MM.1S (cell line): ENCODE data around the gene TRIM58.

Experiments
- EZH2 ChIP-seq: fragments of 300-600 bp; sonication (generic); optimal IDR thresholded peaks from 2 replicates; pipeline ENCODE3; 2017; ENCODE audit warnings: low read depth, mild to moderate bottlenecking, antibody characterized with exemption, low read length, mixed read lengths
- EZH2phosphoT487 ChIP-seq: fragments of 300-600 bp; sonication (generic); IDR thresholded peaks from 2 replicates; pipeline ENCODE4 v1.6.1; 2018; ENCODE audit warnings: antibody characterized with exemption, low read length
- TF ChIP-seq, protein P1 (sequence below): fragments of 300-600 bp; sonication (generic); IDR thresholded peaks from 2 replicates; pipeline ENCODE4 v1.5.1; 2016; ENCODE audit warnings: antibody characterized with exemption, low read length, mixed read lengths

DNA sequence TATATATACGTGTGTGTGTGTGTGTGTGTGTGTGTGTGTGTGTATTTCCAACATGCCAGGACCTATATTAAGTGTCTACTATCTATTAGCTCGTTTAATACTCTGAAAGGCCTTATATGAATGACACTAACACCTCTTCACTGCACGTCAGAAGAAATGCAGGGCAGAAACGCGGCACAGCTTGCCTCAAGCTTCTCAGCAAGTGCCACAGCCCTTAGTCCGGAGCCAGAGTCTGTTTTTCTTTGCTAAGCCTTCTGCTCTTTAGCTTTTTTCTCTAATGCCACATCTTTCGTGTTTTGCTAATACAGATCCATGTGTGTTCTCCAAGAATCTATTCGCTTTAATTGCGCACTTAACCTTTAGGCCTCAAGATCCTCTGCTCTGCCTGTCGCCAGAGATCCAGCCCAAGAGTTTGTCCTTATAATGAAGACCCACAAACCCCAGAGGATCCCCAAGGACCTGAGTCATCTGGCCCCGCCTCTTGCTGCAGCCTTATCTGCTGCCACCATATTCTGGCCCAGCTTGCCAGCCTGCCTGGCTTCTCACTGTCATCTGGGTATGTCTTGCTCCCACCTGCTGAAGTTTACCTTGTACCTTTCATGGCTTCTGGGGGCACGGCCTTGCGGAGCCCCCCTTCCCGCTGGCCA lies 2.0 kb upstream of the TRIM58 start:
- TF ChIP-seq, protein P1, sequence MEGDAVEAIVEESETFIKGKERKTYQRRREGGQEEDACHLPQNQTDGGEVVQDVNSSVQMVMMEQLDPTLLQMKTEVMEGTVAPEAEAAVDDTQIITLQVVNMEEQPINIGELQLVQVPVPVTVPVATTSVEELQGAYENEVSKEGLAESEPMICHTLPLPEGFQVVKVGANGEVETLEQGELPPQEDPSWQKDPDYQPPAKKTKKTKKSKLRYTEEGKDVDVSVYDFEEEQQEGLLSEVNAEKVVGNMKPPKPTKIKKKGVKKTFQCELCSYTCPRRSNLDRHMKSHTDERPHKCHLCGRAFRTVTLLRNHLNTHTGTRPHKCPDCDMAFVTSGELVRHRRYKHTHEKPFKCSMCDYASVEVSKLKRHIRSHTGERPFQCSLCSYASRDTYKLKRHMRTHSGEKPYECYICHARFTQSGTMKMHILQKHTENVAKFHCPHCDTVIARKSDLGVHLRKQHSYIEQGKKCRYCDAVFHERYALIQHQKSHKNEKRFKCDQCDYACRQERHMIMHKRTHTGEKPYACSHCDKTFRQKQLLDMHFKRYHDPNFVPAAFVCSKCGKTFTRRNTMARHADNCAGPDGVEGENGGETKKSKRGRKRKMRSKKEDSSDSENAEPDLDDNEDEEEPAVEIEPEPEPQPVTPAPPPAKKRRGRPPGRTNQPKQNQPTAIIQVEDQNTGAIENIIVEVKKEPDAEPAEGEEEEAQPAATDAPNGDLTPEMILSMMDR = no peak
- no peak for TF ChIP-seq EZH2
- no peak for TF ChIP-seq EZH2phosphoT487
